ENCODE results near the gene ACSS2.
A peak's percentile ranks its signal among the peaks of the same experiment; 100 is the strongest.

ACSS2 gene, protein sequence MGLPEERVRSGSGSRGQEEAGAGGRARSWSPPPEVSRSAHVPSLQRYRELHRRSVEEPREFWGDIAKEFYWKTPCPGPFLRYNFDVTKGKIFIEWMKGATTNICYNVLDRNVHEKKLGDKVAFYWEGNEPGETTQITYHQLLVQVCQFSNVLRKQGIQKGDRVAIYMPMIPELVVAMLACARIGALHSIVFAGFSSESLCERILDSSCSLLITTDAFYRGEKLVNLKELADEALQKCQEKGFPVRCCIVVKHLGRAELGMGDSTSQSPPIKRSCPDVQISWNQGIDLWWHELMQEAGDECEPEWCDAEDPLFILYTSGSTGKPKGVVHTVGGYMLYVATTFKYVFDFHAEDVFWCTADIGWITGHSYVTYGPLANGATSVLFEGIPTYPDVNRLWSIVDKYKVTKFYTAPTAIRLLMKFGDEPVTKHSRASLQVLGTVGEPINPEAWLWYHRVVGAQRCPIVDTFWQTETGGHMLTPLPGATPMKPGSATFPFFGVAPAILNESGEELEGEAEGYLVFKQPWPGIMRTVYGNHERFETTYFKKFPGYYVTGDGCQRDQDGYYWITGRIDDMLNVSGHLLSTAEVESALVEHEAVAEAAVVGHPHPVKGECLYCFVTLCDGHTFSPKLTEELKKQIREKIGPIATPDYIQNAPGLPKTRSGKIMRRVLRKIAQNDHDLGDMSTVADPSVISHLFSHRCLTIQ

GRCh38 chr20:34876406-34877282 lies at the start of gene ACSS2:
TSS of gene ACSS2 (plus strand) at chr20:34876612. CDS start at chr20:34876646, 34 bp downstream.
- peaks cover 55% of the 10 kb centered on the region for H3K4me1 Mint-ChIP-seq
- H3K27me3 Mint-ChIP-seq, result no peaks in the 10 kb centered on the region
- peak within 1 kb of the TSS; percentile 68 for H3K27ac Mint-ChIP-seq
- peaks cover under 1% of the 10 kb centered on the region for H3K36me3 Mint-ChIP-seq
- peak within 1 kb of the TSS; percentile 88 for H3K4me3 Mint-ChIP-seq
- H3K9me3 Mint-ChIP-seq, result no peaks in the 10 kb centered on the region

GRCh38 chr20:34829191-34829590 lies 47.2 kb upstream of the ACSS2 start:
- Mint-ChIP-seq H3K36me3 (no peaks in the 10 kb centered on the region), H3K4me3 (no peak overlapping the region), H3K27me3 (peaks cover 2% of the 10 kb centered on the region), H3K9me3 (no peaks in the 10 kb centered on the region), H3K4me1 (peaks cover 12% of the 10 kb centered on the region), H3K27ac (no peak overlapping the region)

DNA sequence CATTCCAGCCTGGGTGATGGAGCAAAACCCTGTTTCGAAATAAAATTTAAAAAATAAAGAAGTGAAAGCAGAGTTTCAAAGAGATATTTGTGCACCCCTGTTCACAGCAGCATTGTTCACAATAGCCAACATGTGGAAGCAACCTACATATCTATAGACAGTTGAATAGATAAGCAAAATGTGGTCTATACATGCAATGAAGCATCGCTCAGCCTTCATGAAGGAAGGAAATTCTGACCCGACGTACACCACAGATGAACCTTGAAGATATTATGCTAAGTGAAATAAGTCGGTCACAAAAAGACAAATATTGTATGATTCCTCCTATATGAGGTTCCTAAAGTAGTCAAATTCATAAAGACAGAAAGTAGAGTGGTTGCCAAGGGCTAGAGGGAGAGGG lies 44.5 kb upstream of the ACSS2 start:
- H3K27me3 Mint-ChIP-seq, result peaks cover 5% of the 10 kb centered on the region

DNA sequence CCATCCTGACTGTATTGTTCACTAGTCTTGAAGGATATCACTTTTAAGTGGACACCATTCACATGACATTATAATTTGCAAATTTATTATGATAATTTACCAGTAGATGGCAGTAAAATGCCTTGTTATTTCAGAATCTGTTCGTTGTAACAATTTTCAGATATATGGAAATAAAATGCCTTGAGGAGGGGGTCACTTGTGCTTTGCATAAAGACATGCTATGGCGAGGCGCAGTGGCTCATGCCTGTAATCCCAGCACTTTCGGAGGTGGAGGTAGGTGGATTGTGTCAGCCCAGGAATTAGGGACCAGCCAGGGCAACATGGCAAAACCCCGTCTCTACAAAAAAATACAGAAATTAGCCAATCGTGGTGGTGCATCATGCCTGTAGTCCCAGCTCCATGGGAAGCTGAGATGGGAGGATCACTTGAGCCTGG lies 41.9 kb upstream of the ACSS2 start:
- H3K4me1 Mint-ChIP-seq, result no peaks in the 10 kb centered on the region
- no peak overlapping the region for H3K4me3 Mint-ChIP-seq
- H3K27me3 Mint-ChIP-seq, result peaks cover 5% of the 10 kb centered on the region
- no peaks in the 10 kb centered on the region for H3K36me3 Mint-ChIP-seq
- peak overlapping the region; percentile 23 for H3K27ac Mint-ChIP-seq
- H3K9me3 Mint-ChIP-seq, result no peaks in the 10 kb centered on the region

More for the DNA sequence above, 44.5 kb upstream of the ACSS2 start:
- H3K4me1 Mint-ChIP-seq, result no peaks in the 10 kb centered on the region
- H3K9me3 Mint-ChIP-seq, result no peaks in the 10 kb centered on the region
- no peak overlapping the region for H3K4me3 Mint-ChIP-seq
- no peak overlapping the region for H3K27ac Mint-ChIP-seq
- H3K36me3 Mint-ChIP-seq, result no peaks in the 10 kb centered on the region

DNA sequence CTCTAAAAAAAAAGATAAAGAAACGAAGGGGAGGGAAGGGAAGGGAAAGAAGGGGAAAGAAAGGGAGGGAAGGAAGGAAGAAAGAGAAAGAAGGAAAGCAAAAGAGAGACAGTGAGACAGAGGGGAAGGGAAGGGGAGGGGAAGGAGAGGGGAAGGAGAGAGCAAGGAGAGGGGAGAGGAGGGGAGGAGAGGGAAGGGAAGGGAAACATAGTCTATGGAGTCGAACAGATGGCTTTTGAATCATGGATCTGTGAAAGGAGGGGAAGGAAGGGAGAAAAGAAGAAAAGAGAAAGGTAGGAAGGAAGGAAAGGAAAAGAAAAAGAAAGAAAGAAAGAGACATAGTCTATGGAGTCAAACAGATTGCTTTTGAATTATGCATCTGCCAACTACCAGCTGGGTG lies 34.3 kb upstream of the ACSS2 start:
- Mint-ChIP-seq H3K36me3 (no peaks in the 10 kb centered on the region), H3K4me3 (no peak overlapping the region), H3K4me1 (no peaks in the 10 kb centered on the region), H3K27me3 (no peaks in the 10 kb centered on the region), H3K27ac (no peak overlapping the region), H3K9me3 (no peaks in the 10 kb centered on the region)

DNA sequence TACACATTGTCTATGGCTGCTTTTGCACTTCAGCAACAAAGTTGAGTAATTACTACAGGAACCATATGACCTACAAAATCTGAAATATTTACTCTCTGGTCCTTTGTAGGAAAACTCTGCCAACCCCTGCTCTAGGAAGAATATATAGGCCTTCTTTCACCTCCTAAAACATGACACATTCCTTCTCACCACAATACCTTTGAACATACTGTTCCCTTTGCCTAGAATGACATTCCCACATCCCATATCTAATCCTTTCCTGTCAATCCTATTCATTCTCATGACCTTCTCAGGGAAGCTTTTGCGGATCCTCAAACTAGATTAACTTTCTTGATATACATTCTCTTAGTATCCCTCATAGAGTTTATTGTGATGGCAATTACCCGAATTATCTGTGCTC lies 33.0 kb upstream of the ACSS2 start:
- H3K4me3 Mint-ChIP-seq, result no peak overlapping the region
- H3K9me3 Mint-ChIP-seq, result no peaks in the 10 kb centered on the region
- H3K36me3 Mint-ChIP-seq, result peaks cover under 1% of the 10 kb centered on the region
- no peaks in the 10 kb centered on the region for H3K4me1 Mint-ChIP-seq
- no peak overlapping the region for H3K27ac Mint-ChIP-seq
- H3K27me3 Mint-ChIP-seq, result no peaks in the 10 kb centered on the region

DNA sequence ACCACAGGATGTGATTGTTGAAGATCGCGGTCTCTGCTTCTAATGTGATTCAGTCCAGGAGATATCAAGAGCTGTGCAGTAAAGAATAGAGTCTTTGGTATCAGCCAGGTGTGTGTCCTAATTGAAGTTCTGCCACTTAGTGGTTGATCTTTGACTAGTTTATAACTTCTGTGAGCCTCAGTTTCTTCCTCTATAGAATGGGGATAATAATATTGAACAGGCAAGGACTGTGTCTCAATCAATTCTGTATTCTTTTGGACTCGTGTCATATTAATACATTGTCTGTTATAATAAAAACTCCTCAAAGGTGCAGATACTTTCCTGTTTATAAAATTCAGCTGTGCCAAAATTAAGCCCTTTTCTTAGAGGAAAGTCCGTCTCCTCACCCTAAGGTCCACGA lies 27.8 kb upstream of the ACSS2 start:
- no peaks in the 10 kb centered on the region for H3K4me1 Mint-ChIP-seq
- H3K36me3 Mint-ChIP-seq, result peaks cover 1% of the 10 kb centered on the region
- H3K27ac Mint-ChIP-seq, result peak overlapping the region; percentile 30
- H3K27me3 Mint-ChIP-seq, result no peaks in the 10 kb centered on the region
- H3K4me3 Mint-ChIP-seq, result no peak overlapping the region
- H3K9me3 Mint-ChIP-seq, result no peaks in the 10 kb centered on the region

GRCh38 chr20:34849778-34850177 lies 26.6 kb upstream of the ACSS2 start:
- no peaks in the 10 kb centered on the region for H3K4me1 Mint-ChIP-seq
- H3K27ac Mint-ChIP-seq, result no peak overlapping the region
- peaks cover 1% of the 10 kb centered on the region for H3K36me3 Mint-ChIP-seq
- no peaks in the 10 kb centered on the region for H3K27me3 Mint-ChIP-seq
- H3K9me3 Mint-ChIP-seq, result no peaks in the 10 kb centered on the region
- no peak overlapping the region for H3K4me3 Mint-ChIP-seq

GRCh38 chr20:34850969-34851368 lies 25.4 kb upstream of the ACSS2 start:
- Mint-ChIP-seq H3K36me3 (peaks cover 1% of the 10 kb centered on the region), H3K9me3 (no peaks in the 10 kb centered on the region), H3K27ac (no peak overlapping the region), H3K4me1 (no peaks in the 10 kb centered on the region), H3K4me3 (no peak overlapping the region), H3K27me3 (no peaks in the 10 kb centered on the region)

DNA sequence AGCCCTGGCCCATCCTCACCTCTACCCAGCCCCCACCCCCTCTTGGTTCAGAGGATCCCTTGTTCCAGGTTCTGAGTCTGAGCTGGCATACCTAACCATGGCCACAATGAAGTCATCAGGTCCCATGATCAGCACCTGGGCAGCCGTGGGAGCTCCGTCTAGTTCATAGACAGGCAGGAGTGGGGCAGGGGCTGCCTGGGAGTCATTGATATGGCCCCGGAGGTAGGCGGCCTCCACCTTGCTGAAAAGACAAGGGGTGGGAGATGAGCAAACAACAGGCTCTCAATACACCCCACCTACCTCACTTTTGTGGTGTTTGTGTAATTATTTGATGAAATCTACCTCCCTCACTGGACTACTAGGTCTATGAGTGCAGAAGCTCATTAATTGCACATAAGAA lies 24.1 kb upstream of the ACSS2 start:
- H3K27ac Mint-ChIP-seq, result no peak overlapping the region
- no peak overlapping the region for H3K4me3 Mint-ChIP-seq
- no peaks in the 10 kb centered on the region for H3K4me1 Mint-ChIP-seq
- H3K27me3 Mint-ChIP-seq, result no peaks in the 10 kb centered on the region
- H3K9me3 Mint-ChIP-seq, result no peaks in the 10 kb centered on the region
- H3K36me3 Mint-ChIP-seq, result peaks cover 1% of the 10 kb centered on the region

- no peaks in the 10 kb centered on the region for H3K27me3 Mint-ChIP-seq
- no peaks in the 10 kb centered on the region for H3K9me3 Mint-ChIP-seq
Observed at GRCh38 chr20:34859367-34859766, 17.0 kb upstream of the ACSS2 start.

DNA sequence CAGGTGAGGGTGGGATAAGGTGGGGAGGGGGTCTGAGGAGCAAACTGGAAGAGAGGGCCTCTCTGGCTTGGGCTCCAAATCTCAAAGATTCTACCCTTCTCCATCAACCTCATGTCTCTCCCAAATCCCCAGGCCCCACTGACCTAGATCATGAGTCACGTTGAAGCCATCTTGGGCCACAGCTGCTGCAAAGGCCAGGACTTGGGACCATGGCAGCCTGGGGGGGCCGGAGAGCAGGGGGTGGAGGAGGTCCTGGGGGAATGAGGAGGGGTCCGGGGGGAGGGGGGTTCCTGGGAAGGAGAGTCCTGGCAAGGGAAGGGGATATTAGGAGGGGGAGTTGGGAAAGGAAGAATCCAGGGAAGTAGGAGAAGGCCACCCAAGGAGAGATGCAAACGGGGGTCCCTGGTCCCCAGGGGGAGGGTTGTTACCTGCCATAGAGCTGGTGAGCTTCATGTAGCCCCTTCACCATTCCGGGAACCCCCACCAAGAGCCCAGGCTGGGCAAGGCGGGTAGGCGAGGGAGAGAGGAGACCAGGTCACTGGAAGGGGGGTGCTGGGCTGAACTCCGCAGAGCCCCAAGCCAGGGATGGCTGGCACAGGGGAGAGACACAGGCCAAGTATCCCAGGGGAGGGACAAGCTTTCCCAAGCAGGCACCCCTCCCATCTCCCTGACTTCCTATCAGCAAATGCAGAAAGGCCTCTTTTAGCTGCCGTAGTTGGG lies 16.4 kb upstream of the ACSS2 start:
- Mint-ChIP-seq H3K36me3 (peaks cover 10% of the 10 kb centered on the region), H3K27me3 (no peaks in the 10 kb centered on the region), H3K4me3 (no peak overlapping the region), H3K9me3 (no peaks in the 10 kb centered on the region), H3K27ac (no peak overlapping the region), H3K4me1 (no peaks in the 10 kb centered on the region)

More at GRCh38 chr20:34859367-34859766, 17.0 kb upstream of the ACSS2 start:
- no peak overlapping the region for H3K27ac Mint-ChIP-seq
- no peak overlapping the region for H3K4me3 Mint-ChIP-seq
- peaks cover 10% of the 10 kb centered on the region for H3K36me3 Mint-ChIP-seq
- H3K4me1 Mint-ChIP-seq, result no peaks in the 10 kb centered on the region

GRCh38 chr20:34861386-34862084 lies 14.9 kb upstream of the ACSS2 start:
- H3K36me3 Mint-ChIP-seq, result peaks cover 10% of the 10 kb centered on the region
- H3K27me3 Mint-ChIP-seq, result no peaks in the 10 kb centered on the region
- H3K4me3 Mint-ChIP-seq, result no peak overlapping the region
- no peaks in the 10 kb centered on the region for H3K4me1 Mint-ChIP-seq
- H3K27ac Mint-ChIP-seq, result no peak overlapping the region
- no peaks in the 10 kb centered on the region for H3K9me3 Mint-ChIP-seq

DNA sequence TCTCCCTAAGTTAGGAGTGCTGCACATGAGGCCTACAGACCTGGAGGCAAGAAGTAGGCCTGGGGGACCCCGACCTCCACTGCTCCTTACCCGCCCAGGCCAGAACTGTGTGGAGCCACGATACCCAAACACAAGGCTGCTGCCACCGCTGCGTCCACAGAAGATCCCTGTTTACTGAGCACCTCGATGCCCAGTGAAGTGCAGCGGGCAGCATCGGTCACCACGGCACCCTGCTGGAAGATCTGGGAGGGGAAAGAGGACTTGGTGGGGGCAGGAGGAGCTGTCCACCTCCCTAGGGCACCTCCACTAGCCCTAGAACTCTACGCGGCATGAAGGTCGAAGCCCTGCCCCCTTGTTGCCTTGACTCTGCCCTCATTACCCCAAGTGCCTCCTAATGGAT lies 13.7 kb upstream of the ACSS2 start:
- Mint-ChIP-seq H3K27ac (no peak overlapping the region), H3K4me3 (no peak overlapping the region), H3K36me3 (peaks cover 10% of the 10 kb centered on the region), H3K9me3 (no peaks in the 10 kb centered on the region), H3K27me3 (no peaks in the 10 kb centered on the region), H3K4me1 (no peaks in the 10 kb centered on the region)
